Mammary epithelial cell (primary cell): ENCODE results near the gene WDR26.

ENCODE experiments used
- CTCF ChIP-seq, 2 donors: IDR thresholded peaks in 1 of 2; conservative IDR thresholded peaks in 1 of 2; 2 replicates each; pipeline ENCODE4 v1.5.1; 2011 to 2012; ENCODE audit warnings: inconsistent platforms in 2 of 2, low read length in 2 of 2, mild to moderate bottlenecking in 2 of 2, control low read depth in 1 of 2, low read depth in 1 of 2; ENCODE audit not compliant: insufficient read depth in 1 of 2; ENCODE audit errors: extremely low read depth in 1 of 2
- EZH2 ChIP-seq: IDR thresholded peaks from 2 replicates; pipeline ENCODE4 v1.6.1; 2012; ENCODE audit warnings: low read length, inconsistent platforms, borderline replicate concordance

- TF ChIP-seq CTCF (conservative IDR thresholded peaks at IDR 0.05 in 1 of 2, IDR thresholded peaks at IDR 0.05 in 1 of 2; ENCODE audit: extremely low read depth in 1 of 2, insufficient read depth in 1 of 2, low read depth in 1 of 2, low read length in 2 of 2) (no peak), EZH2 (no peak)
Observed at GRCh38 chr1:224433041-224433691, 1.4 kb downstream of the WDR26 start.
